SU-DHL-6 (cell line): ENCODE results near the gene SNX9.

Experiments used
- H2AFZ ChIP-seq: fragments of 200-600 bp; sonication (generic); 2 replicates; pipeline ENCODE4 v1.6.1; 2014; ENCODE audit warnings: low read depth, mild to moderate bottlenecking, moderate library complexity, mixed read lengths, antibody characterized with exemption, low read length; ENCODE audit not compliant: severe bottlenecking
- H3F3A ChIP-seq: fragments of 200-600 bp; shearing (Covaris generic); 2 replicates; pipeline ENCODE4 v1.6.0; 2016; ENCODE audit warnings: antibody characterized with exemption, mild to moderate bottlenecking; ENCODE audit not compliant: insufficient read depth
- H3K27ac ChIP-seq: fragments of 200-600 bp; sonication (generic); 2 replicates; pipeline ENCODE4 v1.5.1; 2016; ENCODE audit warnings: low read depth, mild to moderate bottlenecking, low read length, moderate library complexity, mixed read lengths
- H3K27me3 ChIP-seq: fragments of 200-600 bp; sonication (generic), shearing (Covaris generic); 2 replicates; pipeline ENCODE4 v1.6.0; 2014; ENCODE audit warnings: mild to moderate bottlenecking, low read length
- H3K36me3 ChIP-seq: fragments of 200-600 bp; sonication (generic); 2 replicates; pipeline ENCODE4 v1.6.1; 2014; ENCODE audit warnings: mild to moderate bottlenecking, low read length, mixed read lengths
- H3K4me2 ChIP-seq: fragments of 300-600, 200-600 bp; shearing (Covaris generic), sonication (generic); 2 replicates; pipeline ENCODE4 v1.6.0; 2014; ENCODE audit warnings: low read length, low read depth, mild to moderate bottlenecking; ENCODE audit not compliant: poor library complexity, severe bottlenecking
- H3K4me3 ChIP-seq: fragments of 200-600 bp; sonication (generic); 2 replicates; pipeline ENCODE4 v1.5.1; 2014; ENCODE audit warnings: antibody characterized with exemption, low read length, mild to moderate bottlenecking, mixed read lengths; ENCODE audit not compliant: insufficient read depth, poor library complexity, severe bottlenecking
- H3K79me2 ChIP-seq: fragments of 200-600 bp; sonication (generic); 2 replicates; pipeline ENCODE4 v1.6.1; 2014; ENCODE audit warnings: mild to moderate bottlenecking, low read length, moderate library complexity; ENCODE audit not compliant: insufficient read depth
- H3K9ac ChIP-seq: fragments of 200-600 bp; sonication (generic); 2 replicates; pipeline ENCODE4 v1.7.0; 2014; ENCODE audit warnings: mild to moderate bottlenecking, low read length
- H3K9me2 ChIP-seq: fragments of 200-600 bp; sonication (generic); replicated peaks from 2 replicates; pipeline ENCODE4 v1.6.1; 2014; ENCODE audit warnings: low read length; ENCODE audit not compliant: insufficient read depth
- H3K9me3 ChIP-seq: fragments of 200-600 bp; sonication (generic); 2 replicates; pipeline ENCODE4 v1.6.1; 2014; ENCODE audit warnings: low read length, mixed read lengths; ENCODE audit not compliant: insufficient read depth
- H4K20me1 ChIP-seq: fragments of 200-600 bp; sonication (generic); 2 replicates; pipeline ENCODE4 v1.6.1; 2014; ENCODE audit warnings: low read depth, mild to moderate bottlenecking, antibody characterized with exemption, low read length, moderate library complexity, mixed read lengths
- EZH2phosphoT487 ChIP-seq: fragments of 200-600 bp; sonication (generic), shearing (Covaris generic); conservative IDR thresholded peaks from 2 replicates; pipeline ENCODE4 v1.6.1; 2018; ENCODE audit warnings: mild to moderate bottlenecking, antibody characterized with exemption, low read length, moderate library complexity, mixed read lengths
- TF ChIP-seq, protein P1 (sequence below): fragments of 200-600 bp; sonication (generic); IDR thresholded peaks from one replicate; pipeline ENCODE4 v1.5.1; 2017; ENCODE audit warnings: antibody characterized with exemption, mild to moderate bottlenecking, low read length, moderate library complexity; ENCODE audit not compliant: insufficient read depth, poor library complexity, severe bottlenecking

SNX9 gene

DNA sequence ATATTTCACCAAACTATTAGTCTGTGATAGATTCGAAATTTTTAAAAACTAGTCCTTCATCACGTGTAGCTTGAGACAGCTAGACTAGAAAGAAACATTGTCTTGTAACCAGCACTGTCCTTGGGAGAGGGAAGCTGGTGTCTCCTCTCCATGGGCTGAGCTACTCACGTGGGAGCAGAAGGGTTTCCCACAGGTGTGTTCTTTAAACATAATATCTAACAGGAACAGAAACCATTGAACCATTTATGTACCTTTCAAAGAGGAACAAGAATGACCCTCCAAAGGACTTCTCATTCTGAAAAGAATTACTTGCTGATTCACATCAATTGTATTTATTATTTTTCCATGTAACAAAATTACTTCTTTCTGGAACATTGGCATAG, 86.2 kb downstream of the SNX9 start:
- no peak overlapping the region for H3K27ac ChIP-seq
- no peaks in the 10 kb centered on the region for H3F3A ChIP-seq
- no peak overlapping the region for H3K4me2 ChIP-seq
- no peak overlapping the region for H3K4me3 ChIP-seq
- H3K79me2 ChIP-seq, result no peaks in the 10 kb centered on the region
- H3K27me3 ChIP-seq, result no peaks in the 10 kb centered on the region
- H4K20me1 ChIP-seq, result no peaks in the 10 kb centered on the region
- TF ChIP-seq, protein P1, sequence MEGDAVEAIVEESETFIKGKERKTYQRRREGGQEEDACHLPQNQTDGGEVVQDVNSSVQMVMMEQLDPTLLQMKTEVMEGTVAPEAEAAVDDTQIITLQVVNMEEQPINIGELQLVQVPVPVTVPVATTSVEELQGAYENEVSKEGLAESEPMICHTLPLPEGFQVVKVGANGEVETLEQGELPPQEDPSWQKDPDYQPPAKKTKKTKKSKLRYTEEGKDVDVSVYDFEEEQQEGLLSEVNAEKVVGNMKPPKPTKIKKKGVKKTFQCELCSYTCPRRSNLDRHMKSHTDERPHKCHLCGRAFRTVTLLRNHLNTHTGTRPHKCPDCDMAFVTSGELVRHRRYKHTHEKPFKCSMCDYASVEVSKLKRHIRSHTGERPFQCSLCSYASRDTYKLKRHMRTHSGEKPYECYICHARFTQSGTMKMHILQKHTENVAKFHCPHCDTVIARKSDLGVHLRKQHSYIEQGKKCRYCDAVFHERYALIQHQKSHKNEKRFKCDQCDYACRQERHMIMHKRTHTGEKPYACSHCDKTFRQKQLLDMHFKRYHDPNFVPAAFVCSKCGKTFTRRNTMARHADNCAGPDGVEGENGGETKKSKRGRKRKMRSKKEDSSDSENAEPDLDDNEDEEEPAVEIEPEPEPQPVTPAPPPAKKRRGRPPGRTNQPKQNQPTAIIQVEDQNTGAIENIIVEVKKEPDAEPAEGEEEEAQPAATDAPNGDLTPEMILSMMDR, result no peak
- TF ChIP-seq EZH2phosphoT487, result no peak
- no peak overlapping the region for H2AFZ ChIP-seq
- H3K9me3 ChIP-seq, result no peaks in the 10 kb centered on the region
- no peak overlapping the region for H3K9ac ChIP-seq
- no peaks in the 10 kb centered on the region for H3K9me2 ChIP-seq
- no peaks in the 10 kb centered on the region for H3K36me3 ChIP-seq

DNA sequence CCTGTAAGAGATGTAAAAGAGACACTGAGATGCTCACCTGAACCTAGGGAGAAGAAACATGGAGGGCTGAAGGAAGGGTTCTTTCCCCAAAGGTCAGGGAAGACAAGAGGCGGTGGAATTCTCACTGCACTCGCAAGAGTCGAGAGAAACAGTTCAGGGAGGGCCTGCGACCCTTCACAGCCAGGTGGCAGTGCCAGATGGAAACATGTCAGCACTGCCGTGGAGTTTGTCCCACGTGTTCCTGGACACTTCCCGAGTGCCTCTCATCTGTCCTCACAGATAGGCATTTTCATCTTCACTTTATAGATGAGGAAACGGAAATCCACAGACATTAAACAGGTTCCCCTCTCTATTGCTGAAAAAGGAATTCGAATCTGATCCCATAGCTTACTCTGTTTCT, 88.2 kb downstream of the SNX9 start:
- Histone ChIP-seq H3K27me3 (no peaks in the 10 kb centered on the region), H3F3A (no peaks in the 10 kb centered on the region), H3K9me2 (no peaks in the 10 kb centered on the region), H2AFZ (no peak overlapping the region), H3K79me2 (no peaks in the 10 kb centered on the region), H3K4me2 (no peak overlapping the region), H3K9ac (no peak overlapping the region), H4K20me1 (no peaks in the 10 kb centered on the region), H3K9me3 (no peaks in the 10 kb centered on the region), H3K4me3 (no peak overlapping the region), H3K36me3 (no peaks in the 10 kb centered on the region), H3K27ac (no peak overlapping the region)
- TF ChIP-seq EZH2phosphoT487, result no peak
- TF ChIP-seq, protein P1, result no peak

DNA sequence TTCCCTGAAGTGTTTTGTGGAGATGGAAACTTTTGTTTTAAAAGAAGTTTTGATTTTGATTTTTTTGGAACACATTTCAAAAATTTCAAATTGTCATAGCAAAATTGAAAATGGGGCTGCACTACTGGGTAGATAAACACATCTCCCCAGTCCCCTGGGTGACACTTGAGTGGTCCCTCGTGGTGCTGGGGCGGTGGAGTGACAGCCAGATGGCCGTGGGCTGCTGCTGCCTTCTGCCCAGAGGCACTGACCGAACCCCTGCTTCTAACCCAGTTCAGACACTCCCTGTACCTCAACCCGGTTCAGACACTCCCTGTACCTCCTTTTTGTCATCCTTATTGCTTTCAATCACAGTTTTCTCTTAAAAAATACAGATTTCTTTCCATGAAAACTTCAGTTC, 88.7 kb downstream of the SNX9 start:
- Histone ChIP-seq H3K4me2 (no peak overlapping the region), H3K9me3 (no peaks in the 10 kb centered on the region), H3K79me2 (no peaks in the 10 kb centered on the region), H2AFZ (no peak overlapping the region), H3K9me2 (no peaks in the 10 kb centered on the region), H3F3A (no peaks in the 10 kb centered on the region), H3K9ac (no peak overlapping the region), H4K20me1 (no peaks in the 10 kb centered on the region), H3K4me3 (no peak overlapping the region), H3K36me3 (no peaks in the 10 kb centered on the region), H3K27me3 (no peaks in the 10 kb centered on the region), H3K27ac (no peak overlapping the region)
- TF ChIP-seq EZH2phosphoT487, result no peak

DNA sequence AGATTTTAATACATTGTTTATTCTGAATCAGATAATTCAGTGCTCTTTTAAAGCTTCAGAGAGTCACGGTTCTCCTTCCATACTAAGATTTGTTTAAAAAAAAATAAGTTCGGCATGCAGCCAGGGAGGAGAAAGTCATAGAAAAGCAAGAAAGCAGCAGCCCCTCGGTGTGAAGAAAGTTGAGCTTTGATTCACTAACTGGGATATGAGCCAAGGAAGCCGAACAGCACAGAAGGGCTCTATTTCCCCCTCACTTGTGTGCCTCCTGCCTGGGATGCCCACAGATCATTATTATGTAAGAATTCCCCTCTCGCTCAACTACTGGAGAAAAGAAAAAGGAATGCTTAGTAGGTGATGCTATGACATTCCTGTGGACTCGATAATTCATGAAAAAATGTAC, 89.3 kb downstream of the SNX9 start:
- Histone ChIP-seq H3K4me3 (no peak overlapping the region), H3K36me3 (no peaks in the 10 kb centered on the region), H3K9me3 (no peaks in the 10 kb centered on the region), H2AFZ (no peak overlapping the region), H3K9me2 (no peaks in the 10 kb centered on the region), H3K79me2 (no peaks in the 10 kb centered on the region), H3K9ac (no peak overlapping the region), H3K27me3 (no peaks in the 10 kb centered on the region), H3K27ac (no peak overlapping the region), H4K20me1 (no peaks in the 10 kb centered on the region), H3F3A (no peaks in the 10 kb centered on the region), H3K4me2 (no peak overlapping the region)
- TF ChIP-seq EZH2phosphoT487, result no peak
- TF ChIP-seq, protein P1, result no peak
